ENCODE data around the gene HCRT. TPM values are rescaled to one million over a fixed set of nuclear protein-coding genes. Genes with fewer than 3 reads are reported as not detected.
A peak's percentile ranks its signal among the peaks of the same experiment; 100 is the strongest.

HCRT gene
- polyA plus RNA-seq, 2 of the 4 experiments (the other 2 are of a cell fraction) = 0.18 TPM; not detected in 1

- Histone ChIP-seq H3K4me1 (peaks cover 26% of the 10 kb centered on the region), H3K4me2 (no peak overlapping the region), H3K9me3 (no peaks in the 10 kb centered on the region), H3K4me3 (no peak overlapping the region), H3K27ac (no peak overlapping the region)
- DNase-seq (ENCODE audit: low read depth in 1 of 2, low spot score in 1 of 2) (no peak), ATAC-seq (no peak; a peak in 1 of 6 replicates), FAIRE-seq (no peak)
- 96% methylated on average over 6 of the region's 6 CpGs for WGBS (ENCODE audit: missing lambda C conversion rate)
- no peak for TF ChIP-seq RARB (CRISPR knock-in tag; IDR thresholded peaks at IDR 0.05)
- TF ChIP-seq ATOH8 (CRISPR knock-in tag; IDR thresholded peaks at IDR 0.05; ENCODE audit: low read depth) = no peak
- no peak for TF ChIP-seq ZNF302 (CRISPR knock-in tag; IDR thresholded peaks at IDR 0.05)
- TF ChIP-seq RFX5 (IDR thresholded peaks at IDR 0.05) = no peak
- TF ChIP-seq JUN (IDR thresholded peaks at IDR 0.05) = no peak
- TF ChIP-seq REST (IDR thresholded peaks at IDR 0.05) = no peak
- TF ChIP-seq CBX8 (IDR thresholded peaks at IDR 0.05) = no peak
- TF ChIP-seq NPAS2 (CRISPR knock-in tag; IDR thresholded peaks at IDR 0.05; ENCODE audit: borderline replicate concordance) = no peak
- no peak for TF ChIP-seq RCOR1 (IDR thresholded peaks at IDR 0.05; ENCODE audit: low read depth, low read length)
- no peak for TF ChIP-seq NR3C1 (IDR thresholded peaks at IDR 0.05)
- TF ChIP-seq HDAC2 (IDR thresholded peaks at IDR 0.05) = no peak
- no peak for TF ChIP-seq MYC (IDR thresholded peaks at IDR 0.05; ENCODE audit: borderline replicate concordance, low read length)
- TF ChIP-seq PHF8 (IDR thresholded peaks at IDR 0.05; ENCODE audit: borderline replicate concordance, low read depth) = no peak
- no peak for TF ChIP-seq GATA3 (IDR thresholded peaks at IDR 0.05; ENCODE audit: borderline replicate concordance)
- TF ChIP-seq ESRRA (IDR thresholded peaks at IDR 0.05; ENCODE audit: borderline replicate concordance, low read length) = no peak
- no peak for TF ChIP-seq KDM5A (IDR thresholded peaks at IDR 0.05)
- TF ChIP-seq RAD21 (conservative IDR thresholded peaks at IDR 0.05 in 1 of 2, IDR thresholded peaks at IDR 0.05 in 1 of 2) = no peak
- TF ChIP-seq SREBF2 (IDR thresholded peaks at IDR 0.05) = no peak
- ChIA-PET POLR2A (no interaction called here), CTCF (interaction anchor here (0.6 to 3.0 kb wide), 7 partner anchors 9 to 110 kb away, joined by 3 to 14 read pairs (median 3); no protein-coding TSS in a partner anchor)
Measured at GRCh38 chr17:42202159-42202558, 16.9 kb upstream of the HCRT start.

- DNase-seq (ENCODE audit: low read depth in 1 of 2, low spot score in 1 of 2) (no peak), ATAC-seq (no peak), FAIRE-seq (no peak)
- no peaks in the 10 kb centered on the region for H3K9me3 ChIP-seq
- no peak for TF ChIP-seq HMGXB4 (CRISPR knock-in tag; IDR thresholded peaks at IDR 0.05; ENCODE audit: borderline replicate concordance)
- no peak for TF ChIP-seq MAX (IDR thresholded peaks at IDR 0.05)
- TF ChIP-seq NPAS2 (CRISPR knock-in tag; IDR thresholded peaks at IDR 0.05; ENCODE audit: borderline replicate concordance) = no peak
- TF ChIP-seq FOSL2 (IDR thresholded peaks at IDR 0.05) = no peak
- TF ChIP-seq FOSL2 (CRISPR knock-in tag; IDR thresholded peaks at IDR 0.05) = no peak
- no peak for TF ChIP-seq KDM1A (IDR thresholded peaks at IDR 0.05; ENCODE audit: low read depth)
- TF ChIP-seq SREBF2 (IDR thresholded peaks at IDR 0.05) = no peak
- no peak for TF ChIP-seq PBX3 (IDR thresholded peaks at IDR 0.05)
- TF ChIP-seq RAD21 (conservative IDR thresholded peaks at IDR 0.05 in 1 of 2, IDR thresholded peaks at IDR 0.05 in 1 of 2) = no peak
- TF ChIP-seq RARB (CRISPR knock-in tag; IDR thresholded peaks at IDR 0.05) = no peak
- TF ChIP-seq ATOH8 (CRISPR knock-in tag; IDR thresholded peaks at IDR 0.05; ENCODE audit: low read depth) = no peak
- WGBS (ENCODE audit: missing lambda C conversion rate) = 85% methylated on average over 10 of the region's 10 CpGs
- H3K4me2 ChIP-seq = peak overlapping the region; percentile 25; the same call in 1 of the 3 replicates
- peaks cover 25% of the 10 kb centered on the region for H3K4me1 ChIP-seq
- H3K4me3 ChIP-seq = no peak overlapping the region
- ChIA-PET CTCF (interaction anchor here (0.6 to 3.0 kb wide), 9 partner anchors 8 to 111 kb away, joined by 3 to 14 read pairs (median 3); partner anchors contain the start of gene HCRT), POLR2A (no interaction called here)
- no peak overlapping the region for H3K27ac ChIP-seq
Measured at GRCh38 chr17:42201458-42201772, 16.2 kb upstream of the HCRT start.

Data from A549 (cell line).